K562 (cell line): ENCODE results near the gene SENP3.

Source experiments
- BHLHE40 ChIP-seq: IDR thresholded peaks from 2 replicates; pipeline ENCODE4 v1.6.1; 2011; ENCODE audit warnings: low read length, improper control_type of control experiment
- CTCF ChIP-seq, 3 experiments: IDR thresholded peaks in 2 of 3; conservative IDR thresholded peaks in 1 of 3; 2 replicates each; pipeline ENCODE4 v1.5.1; 2011 to 2012; ENCODE audit warnings: low read length in 3 of 3, mild to moderate bottlenecking in 3 of 3, control low read depth in 2 of 3, improper control_type of control experiment in 1 of 3, inconsistent platforms in 1 of 3, low read depth in 1 of 3, mixed read lengths in 1 of 3, moderate library complexity in 1 of 3; ENCODE audit not compliant: insufficient read depth in 2 of 3
- DMBX1 ChIP-seq: fragments of 250-450 bp; sonication (Bioruptor Pico); IDR thresholded peaks from 2 replicates; pipeline ENCODE4 v1.8.0; 2022; ENCODE audit warnings: inconsistent platforms, mild to moderate bottlenecking, moderate library complexity, borderline replicate concordance
- FOXA1 ChIP-seq: fragments of 450-650 bp; IDR thresholded peaks from 2 replicates; pipeline ENCODE4 v1.6.1; 2016; ENCODE audit warnings: mild to moderate bottlenecking, borderline replicate concordance
- KAT7 ChIP-seq: sonication (generic); formaldehyde crosslinking; IDR thresholded peaks from 2 replicates; pipeline ENCODE4 v1.8.0; 2022; ENCODE audit warnings: missing genetic modification reagents, mild to moderate bottlenecking, borderline replicate concordance
- KLF10 ChIP-seq: fragments of 250-450 bp; sonication (Bioruptor Pico); IDR thresholded peaks from 2 replicates; pipeline ENCODE4 v1.6.1; 2021; ENCODE audit warnings: matching md5 sums
- NFRKB ChIP-seq: fragments of 450-650 bp; IDR thresholded peaks from 2 replicates; pipeline ENCODE4 v1.6.1; 2016; ENCODE audit warnings: low read depth
- POLR2B ChIP-seq: fragments of 450-650 bp; IDR thresholded peaks from 2 replicates; pipeline ENCODE4 v1.6.1; 2018; ENCODE audit warnings: low read depth; ENCODE audit not compliant: partially characterized antibody
- TARDBP ChIP-seq: fragments of 450-650 bp; IDR thresholded peaks from 2 replicates; pipeline ENCODE4 v1.6.1; 2016
- ZNF324 ChIP-seq: fragments of 250-450 bp; sonication (Bioruptor Pico); IDR thresholded peaks from 2 replicates; pipeline ENCODE4 v1.4.0; 2020; ENCODE audit warnings: mild to moderate bottlenecking
- TF ChIP-seq, protein P1 (sequence below): fragments of 200-800 bp; sonication (Bioruptor generic); IDR thresholded peaks from 2 replicates; pipeline ENCODE4 v1.6.1; 2016; ENCODE audit warnings: missing genetic modification characterization, missing compliant biosample characterization

DNA sequence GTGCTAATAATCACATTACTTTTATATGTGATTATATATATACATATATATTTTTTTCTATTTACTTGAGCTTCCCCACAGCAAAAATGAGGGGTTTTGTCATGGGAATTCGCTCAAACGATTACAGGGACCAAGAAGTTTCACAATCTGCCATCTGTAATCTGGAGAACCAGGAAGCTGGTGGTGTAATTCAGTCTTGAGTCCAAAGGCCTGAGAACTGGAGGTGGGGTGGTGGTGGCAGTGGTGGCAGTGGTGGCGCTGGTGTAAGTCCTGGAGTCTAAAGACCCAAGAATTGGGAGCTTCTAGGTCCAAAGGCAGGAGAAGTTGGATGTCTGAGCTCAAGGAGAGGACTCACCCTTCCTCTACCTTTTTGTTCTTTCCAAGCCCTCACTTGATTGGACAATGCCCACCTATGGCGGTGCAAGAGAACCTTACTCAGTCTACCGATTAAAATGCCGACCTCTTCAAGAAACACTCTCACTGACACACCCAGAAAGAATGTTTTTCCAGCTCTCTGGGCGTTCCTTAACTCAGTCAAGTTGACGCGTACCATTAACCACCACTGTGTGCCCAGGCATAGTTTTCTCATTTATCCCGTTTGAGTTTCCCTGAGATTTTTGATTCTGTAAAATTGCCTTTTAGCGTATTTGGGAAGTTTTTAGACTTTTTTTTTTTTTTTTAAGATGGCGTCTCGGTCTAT, 45.7 kb upstream of the SENP3 start:
- TF ChIP-seq KLF10 (CRISPR knock-in tag) (no peak), ZNF324 (CRISPR knock-in tag) (no peak), NFRKB (no peak), POLR2B (no peak), BHLHE40 (no peak), TARDBP (no peak), DMBX1 (CRISPR knock-in tag) (no peak), KAT7 (CRISPR knock-in tag) (no peak), CTCF (IDR thresholded peaks at IDR 0.05 in 2 of 3, conservative IDR thresholded peaks at IDR 0.05 in 1 of 3; ENCODE audit: insufficient read depth in 2 of 3, low read depth in 1 of 3, low read length in 3 of 3) (no peak), FOXA1 (no peak)
- TF ChIP-seq, protein P1, sequence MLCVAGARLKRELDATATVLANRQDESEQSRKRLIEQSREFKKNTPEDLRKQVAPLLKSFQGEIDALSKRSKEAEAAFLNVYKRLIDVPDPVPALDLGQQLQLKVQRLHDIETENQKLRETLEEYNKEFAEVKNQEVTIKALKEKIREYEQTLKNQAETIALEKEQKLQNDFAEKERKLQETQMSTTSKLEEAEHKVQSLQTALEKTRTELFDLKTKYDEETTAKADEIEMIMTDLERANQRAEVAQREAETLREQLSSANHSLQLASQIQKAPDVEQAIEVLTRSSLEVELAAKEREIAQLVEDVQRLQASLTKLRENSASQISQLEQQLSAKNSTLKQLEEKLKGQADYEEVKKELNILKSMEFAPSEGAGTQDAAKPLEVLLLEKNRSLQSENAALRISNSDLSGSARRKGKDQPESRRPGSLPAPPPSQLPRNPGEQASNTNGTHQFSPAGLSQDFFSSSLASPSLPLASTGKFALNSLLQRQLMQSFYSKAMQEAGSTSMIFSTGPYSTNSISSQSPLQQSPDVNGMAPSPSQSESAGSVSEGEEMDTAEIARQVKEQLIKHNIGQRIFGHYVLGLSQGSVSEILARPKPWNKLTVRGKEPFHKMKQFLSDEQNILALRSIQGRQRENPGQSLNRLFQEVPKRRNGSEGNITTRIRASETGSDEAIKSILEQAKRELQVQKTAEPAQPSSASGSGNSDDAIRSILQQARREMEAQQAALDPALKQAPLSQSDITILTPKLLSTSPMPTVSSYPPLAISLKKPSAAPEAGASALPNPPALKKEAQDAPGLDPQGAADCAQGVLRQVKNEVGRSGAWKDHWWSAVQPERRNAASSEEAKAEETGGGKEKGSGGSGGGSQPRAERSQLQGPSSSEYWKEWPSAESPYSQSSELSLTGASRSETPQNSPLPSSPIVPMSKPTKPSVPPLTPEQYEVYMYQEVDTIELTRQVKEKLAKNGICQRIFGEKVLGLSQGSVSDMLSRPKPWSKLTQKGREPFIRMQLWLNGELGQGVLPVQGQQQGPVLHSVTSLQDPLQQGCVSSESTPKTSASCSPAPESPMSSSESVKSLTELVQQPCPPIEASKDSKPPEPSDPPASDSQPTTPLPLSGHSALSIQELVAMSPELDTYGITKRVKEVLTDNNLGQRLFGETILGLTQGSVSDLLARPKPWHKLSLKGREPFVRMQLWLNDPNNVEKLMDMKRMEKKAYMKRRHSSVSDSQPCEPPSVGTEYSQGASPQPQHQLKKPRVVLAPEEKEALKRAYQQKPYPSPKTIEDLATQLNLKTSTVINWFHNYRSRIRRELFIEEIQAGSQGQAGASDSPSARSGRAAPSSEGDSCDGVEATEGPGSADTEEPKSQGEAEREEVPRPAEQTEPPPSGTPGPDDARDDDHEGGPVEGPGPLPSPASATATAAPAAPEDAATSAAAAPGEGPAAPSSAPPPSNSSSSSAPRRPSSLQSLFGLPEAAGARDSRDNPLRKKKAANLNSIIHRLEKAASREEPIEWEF (CRISPR knock-in tag) = no peak
